Mononuclear cell (primary cell): ENCODE data around the gene NUP107. TPM values are rescaled to one million over a fixed set of nuclear protein-coding genes. Genes with fewer than 3 reads are reported as not detected.
"Not testable (repeated sequence)": the region's sequence is repeated elsewhere in the genome, so short reads cannot be mapped to it uniquely, and the experiment has no call there.

Experiments used
- H3K27me3 ChIP-seq: 2 replicates; pipeline ENCODE4 v1.6.0; 2011; ENCODE audit warnings: low read length, control low read depth; ENCODE audit not compliant: insufficient read depth
- H3K4me1 ChIP-seq: 2 replicates; pipeline ENCODE4 v1.5.1; 2011; ENCODE audit warnings: mild to moderate bottlenecking, low read length, control low read depth; ENCODE audit not compliant: insufficient read depth
- H3K4me3 ChIP-seq: 2 replicates; pipeline ENCODE4 v1.5.1; 2011; ENCODE audit warnings: mild to moderate bottlenecking, low read length, moderate library complexity
- H3K9me3 ChIP-seq: 2 replicates; pipeline ENCODE4 v1.5.1; 2011; ENCODE audit warnings: low read depth, mild to moderate bottlenecking, control low read depth, low read length
- total RNA-seq: library from RNA; depleted of rRNA; stranded (reverse); fragments of >200 nt; gene quantifications from one replicate; pipeline ENCODE4 v1.2.3, GENCODE V29; 2012

NUP107 gene
- total RNA-seq: 86.6 TPM

- no peaks in the 10 kb centered on the region for H3K27me3 ChIP-seq
- no peaks in the 10 kb centered on the region for H3K9me3 ChIP-seq
- H3K4me1 ChIP-seq: peaks cover 9% of the 10 kb centered on the region
- peak within 1 kb of the TSS; percentile 94 for H3K4me3 ChIP-seq
These were observed at the start of gene NUP107 for GRCh38 chr12:68686595-68687521. Gene NUP107, plus strand, starts transcription at chr12:68686978. Its CDS starts 88 bp downstream, at chr12:68687066.

DNA sequence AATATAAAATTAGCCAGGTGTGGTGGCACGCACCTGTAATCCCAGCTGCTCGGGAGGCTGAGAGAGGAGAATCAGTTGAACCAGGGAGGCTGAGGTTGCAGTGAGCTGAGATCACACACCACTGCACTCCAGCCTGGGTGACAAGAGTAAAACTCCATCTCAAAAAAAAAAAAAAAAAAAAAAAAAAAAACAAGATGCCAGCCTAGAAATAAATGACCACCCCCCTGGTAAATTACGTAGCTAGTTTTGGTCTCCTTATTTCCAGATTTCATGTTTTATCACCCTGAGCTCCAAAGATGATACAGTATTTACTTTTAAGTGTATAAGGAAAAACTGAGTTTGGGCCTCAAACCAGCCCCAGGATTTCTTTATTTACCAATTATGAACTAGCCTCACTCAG lies 49.3 kb upstream of the NUP107 start:
- H3K4me1 ChIP-seq: peaks cover 52% of the 10 kb centered on the region
- H3K4me3 ChIP-seq, H3K27me3 ChIP-seq, H3K9me3 ChIP-seq: not testable (repeated sequence)

DNA sequence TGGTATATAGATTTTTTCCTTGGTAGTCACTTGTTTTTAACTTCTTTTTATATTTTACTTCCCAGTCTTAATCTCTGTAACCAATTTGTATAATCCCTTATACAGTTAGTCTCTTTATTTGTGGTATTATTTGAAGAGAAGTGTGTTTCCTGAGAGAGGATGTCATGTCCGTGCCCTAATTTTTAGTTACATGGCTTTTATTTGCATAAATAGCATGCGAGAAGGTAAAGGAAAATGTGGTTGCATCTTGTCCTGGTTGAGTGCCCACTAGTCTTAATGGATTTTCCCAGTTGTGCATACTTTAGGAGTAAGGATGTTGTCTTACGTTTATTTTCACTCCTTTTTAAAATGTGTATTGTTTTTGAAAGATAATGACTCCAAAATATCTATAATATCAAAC lies 48.6 kb upstream of the NUP107 start:
- no peaks in the 10 kb centered on the region for H3K27me3 ChIP-seq
- H3K4me3 ChIP-seq: no peak overlapping the region
- H3K4me1 ChIP-seq: peaks cover 49% of the 10 kb centered on the region
- no peaks in the 10 kb centered on the region for H3K9me3 ChIP-seq

GRCh38 chr12:68638721-68639395 lies 47.9 kb upstream of the NUP107 start:
- Histone ChIP-seq H3K4me1 (peaks cover 42% of the 10 kb centered on the region), H3K27me3 (no peaks in the 10 kb centered on the region), H3K4me3 (no peak overlapping the region), H3K9me3 (no peaks in the 10 kb centered on the region)

DNA sequence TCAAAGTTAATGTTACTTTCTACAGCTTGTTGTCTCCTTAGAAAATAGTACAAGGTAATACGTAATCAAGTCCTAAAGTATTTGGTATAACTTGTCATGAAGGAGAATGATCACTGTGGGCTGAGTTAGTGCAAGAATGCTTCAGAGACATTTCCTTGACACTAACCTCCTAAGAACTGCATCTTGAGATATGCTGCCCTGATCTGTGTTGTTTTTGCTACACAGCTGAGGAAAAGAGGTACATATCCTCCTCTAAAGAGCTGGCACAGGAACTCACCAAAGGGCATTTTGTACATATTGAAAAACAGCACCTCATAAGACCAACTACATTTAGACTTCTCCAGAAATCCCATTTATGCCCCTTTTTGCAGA lies 47.4 kb upstream of the NUP107 start:
- H3K4me3 ChIP-seq: no peak overlapping the region
- H3K4me1 ChIP-seq: peaks cover 41% of the 10 kb centered on the region
- H3K9me3 ChIP-seq: no peaks in the 10 kb centered on the region
- H3K27me3 ChIP-seq: no peaks in the 10 kb centered on the region

GRCh38 chr12:68641138-68641537 lies 45.6 kb upstream of the NUP107 start:
- Histone ChIP-seq H3K4me3 (no peak overlapping the region), H3K9me3 (no peaks in the 10 kb centered on the region), H3K4me1 (peaks cover 32% of the 10 kb centered on the region), H3K27me3 (no peaks in the 10 kb centered on the region)

DNA sequence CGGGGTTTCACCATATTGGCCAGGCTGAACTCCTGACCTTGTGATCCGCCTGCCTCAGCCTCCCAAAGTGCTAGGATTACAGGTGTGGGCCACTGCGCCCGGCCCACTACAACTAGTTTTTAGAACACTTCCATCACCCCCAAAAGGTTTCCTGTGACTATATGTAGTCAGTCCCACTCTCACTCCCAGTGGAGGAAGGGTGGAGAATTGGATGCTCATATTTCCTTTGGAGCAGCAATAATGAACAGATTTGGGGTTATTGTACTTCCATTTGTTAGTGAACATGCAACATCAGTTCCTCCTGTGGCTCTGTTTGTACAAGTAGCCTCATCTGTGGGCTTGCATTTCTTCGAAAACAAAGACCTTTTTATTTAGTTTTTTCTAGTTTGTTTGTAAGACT lies 40.3 kb upstream of the NUP107 start:
- H3K4me1 ChIP-seq: peaks cover 14% of the 10 kb centered on the region
- H3K4me3 ChIP-seq: no peak overlapping the region
- H3K9me3 ChIP-seq: no peaks in the 10 kb centered on the region
- no peaks in the 10 kb centered on the region for H3K27me3 ChIP-seq

DNA sequence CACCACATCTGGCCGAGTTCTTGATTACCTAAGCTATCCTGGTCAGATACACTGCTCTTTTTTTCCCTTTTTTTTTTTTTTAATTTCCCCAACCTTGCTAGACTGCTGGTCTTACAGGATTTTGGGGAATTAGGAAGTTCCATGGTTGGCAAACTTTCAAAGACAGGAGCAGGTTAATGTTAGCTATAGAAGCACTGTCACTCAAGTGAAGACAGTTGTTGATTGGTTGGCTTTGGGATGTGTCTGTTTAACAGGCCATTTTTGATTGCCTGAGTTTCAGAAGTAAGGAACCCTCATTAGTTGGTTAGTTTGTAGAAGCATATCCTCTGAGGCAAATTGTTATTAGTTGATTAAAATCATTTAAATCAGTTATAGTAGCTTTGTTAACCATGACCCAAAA lies 39.3 kb upstream of the NUP107 start:
- Histone ChIP-seq H3K4me1 (peaks cover 14% of the 10 kb centered on the region), H3K4me3 (no peak overlapping the region), H3K9me3 (no peaks in the 10 kb centered on the region), H3K27me3 (no peaks in the 10 kb centered on the region)

- Histone ChIP-seq H3K4me3 (no peak overlapping the region), H3K4me1 (peaks cover 10% of the 10 kb centered on the region), H3K27me3 (no peaks in the 10 kb centered on the region), H3K9me3 (no peaks in the 10 kb centered on the region)
These were observed 38.6 kb upstream of the NUP107 start for GRCh38 chr12:68648179-68648578.

- Histone ChIP-seq H3K4me3 (no peak overlapping the region), H3K27me3 (no peaks in the 10 kb centered on the region), H3K9me3 (no peaks in the 10 kb centered on the region), H3K4me1 (no peaks in the 10 kb centered on the region)
These were observed 21.7 kb upstream of the NUP107 start for GRCh38 chr12:68665016-68665569.

DNA sequence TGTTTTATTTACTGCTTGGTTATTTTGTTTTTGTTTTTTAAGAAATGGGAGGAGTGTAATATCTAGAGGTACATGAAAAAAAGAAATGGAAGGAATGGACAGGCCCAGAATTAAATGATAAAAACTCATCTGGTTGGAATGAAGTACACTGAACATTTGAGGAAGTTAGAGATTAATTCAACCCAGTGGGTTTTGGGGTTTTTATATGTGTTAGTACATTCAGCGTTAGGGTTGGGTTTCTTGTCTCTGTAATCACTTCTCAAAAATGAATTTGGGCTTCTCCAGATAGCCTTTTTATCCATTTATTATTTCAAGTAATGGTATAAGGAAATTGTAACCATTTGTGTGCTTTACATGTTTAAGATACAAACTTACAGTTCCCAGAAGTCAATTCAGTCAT lies 19.5 kb upstream of the NUP107 start:
- Histone ChIP-seq H3K4me1 (no peaks in the 10 kb centered on the region), H3K27me3 (no peaks in the 10 kb centered on the region), H3K9me3 (no peaks in the 10 kb centered on the region), H3K4me3 (no peak overlapping the region)

- Histone ChIP-seq H3K4me1 (no peaks in the 10 kb centered on the region), H3K4me3 (no peak overlapping the region), H3K27me3 (no peaks in the 10 kb centered on the region), H3K9me3 (no peaks in the 10 kb centered on the region)
These were observed 18.9 kb upstream of the NUP107 start for GRCh38 chr12:68667896-68668295.

DNA sequence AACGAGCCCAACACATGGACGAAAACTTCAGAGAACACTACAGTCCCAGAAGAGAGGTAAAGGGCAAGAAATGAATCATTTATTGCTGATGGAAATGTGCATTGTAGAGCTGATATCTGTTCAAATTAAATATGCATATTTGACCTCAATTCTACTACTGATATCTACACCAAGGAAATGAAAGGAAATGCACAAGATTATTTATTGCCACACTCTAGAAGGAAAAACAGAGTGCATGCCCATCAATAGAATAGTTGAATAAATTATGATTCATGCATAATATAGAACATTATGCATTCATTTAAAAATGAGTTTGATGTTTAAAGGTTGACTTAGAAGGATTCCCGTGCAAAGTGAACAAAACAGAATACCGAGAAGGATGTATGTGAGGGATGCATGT lies 15.6 kb upstream of the NUP107 start:
- peaks cover 18% of the 10 kb centered on the region for H3K4me1 ChIP-seq

GRCh38 chr12:68673788-68674187 lies 13.0 kb upstream of the NUP107 start:
- Histone ChIP-seq H3K4me3 (no peak overlapping the region), H3K4me1 (peaks cover 26% of the 10 kb centered on the region), H3K9me3 (no peaks in the 10 kb centered on the region), H3K27me3 (no peaks in the 10 kb centered on the region)

More for the DNA sequence above, 15.6 kb upstream of the NUP107 start:
- Histone ChIP-seq H3K4me3 (no peak overlapping the region), H3K9me3 (no peaks in the 10 kb centered on the region), H3K27me3 (no peaks in the 10 kb centered on the region)

DNA sequence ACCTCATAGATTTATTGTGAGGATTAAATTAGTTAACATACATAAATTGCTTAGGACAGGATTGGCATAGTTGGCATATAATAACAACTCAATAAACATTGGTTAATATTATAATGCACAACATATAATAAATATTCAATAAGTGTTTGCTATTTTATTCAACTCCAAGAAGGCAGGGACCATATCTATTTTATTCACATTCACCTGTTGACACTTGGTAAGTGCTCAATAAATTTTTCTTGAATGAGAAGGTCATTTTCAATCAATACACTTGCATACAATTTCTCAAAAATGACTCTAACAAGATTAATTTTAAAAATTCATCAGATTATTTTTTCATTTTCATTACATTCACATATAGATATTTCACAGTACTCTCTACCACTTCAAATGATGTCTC lies 12.4 kb upstream of the NUP107 start:
- Histone ChIP-seq H3K9me3 (no peaks in the 10 kb centered on the region), H3K4me1 (peaks cover 26% of the 10 kb centered on the region), H3K4me3 (no peak overlapping the region), H3K27me3 (no peaks in the 10 kb centered on the region)
